ENCODE data around the gene UBASH3A. TPM values are rescaled to one million over a fixed set of nuclear protein-coding genes. Genes with fewer than 3 reads are reported as not detected.

UBASH3A gene
- total and polyA plus RNA-seq, 2 donors (not counting 1 experiment from before 2014, with no cell fraction given): 0.12 to 0.33 TPM

DNA sequence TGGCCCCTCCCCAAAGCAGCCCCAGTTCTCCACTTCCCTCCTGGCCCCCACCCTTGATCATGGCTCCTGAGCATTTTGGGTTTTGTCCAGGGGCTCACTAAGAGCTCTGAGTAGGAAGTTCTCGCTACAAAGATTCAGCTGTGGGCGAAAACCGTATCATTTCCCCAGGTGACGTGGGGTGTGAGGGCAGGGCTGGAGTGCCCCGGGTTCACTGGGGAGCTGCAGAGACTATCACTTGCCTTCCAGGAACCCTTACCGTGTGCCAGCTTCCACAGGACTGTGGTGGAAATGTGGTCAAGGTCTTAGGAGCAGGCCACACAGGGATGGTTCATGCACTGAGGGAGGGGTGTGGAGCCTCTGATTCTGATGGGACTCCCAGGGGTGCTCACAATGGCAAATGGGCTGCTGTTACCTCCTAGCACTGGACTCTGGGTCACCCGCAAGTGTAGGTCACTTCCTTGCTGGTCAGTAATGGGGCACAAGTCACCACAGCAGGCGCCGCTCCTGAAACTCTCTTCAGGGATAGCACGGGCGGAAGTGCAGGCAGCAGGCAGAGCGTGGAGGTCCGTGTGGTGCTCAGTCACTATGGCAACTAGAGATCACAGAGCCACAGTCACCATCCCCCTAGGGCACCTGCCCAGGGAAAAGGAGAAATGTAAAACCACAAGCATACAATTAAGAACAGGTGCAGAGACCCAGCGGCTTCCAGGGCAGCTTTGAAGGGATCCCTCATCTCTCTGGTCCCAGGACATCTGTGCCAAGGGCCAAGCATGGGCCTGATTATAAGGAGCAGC is 56.9 kb downstream of the UBASH3A start:
- ATAC-seq (ENCODE audit: low read depth): peak; percentile 69
- H3K36me3 ChIP-seq (replicated peaks in 1 of 2; ENCODE audit: control extremely low read depth in 1 of 2, control insufficient read depth in 1 of 2, extremely low read depth in 1 of 2, insufficient read depth in 2 of 2, low read length in 1 of 2): no peaks in the 10 kb centered on the region

More for the DNA sequence above, 56.9 kb downstream of the UBASH3A start:
- TF ChIP-seq, protein P1, sequence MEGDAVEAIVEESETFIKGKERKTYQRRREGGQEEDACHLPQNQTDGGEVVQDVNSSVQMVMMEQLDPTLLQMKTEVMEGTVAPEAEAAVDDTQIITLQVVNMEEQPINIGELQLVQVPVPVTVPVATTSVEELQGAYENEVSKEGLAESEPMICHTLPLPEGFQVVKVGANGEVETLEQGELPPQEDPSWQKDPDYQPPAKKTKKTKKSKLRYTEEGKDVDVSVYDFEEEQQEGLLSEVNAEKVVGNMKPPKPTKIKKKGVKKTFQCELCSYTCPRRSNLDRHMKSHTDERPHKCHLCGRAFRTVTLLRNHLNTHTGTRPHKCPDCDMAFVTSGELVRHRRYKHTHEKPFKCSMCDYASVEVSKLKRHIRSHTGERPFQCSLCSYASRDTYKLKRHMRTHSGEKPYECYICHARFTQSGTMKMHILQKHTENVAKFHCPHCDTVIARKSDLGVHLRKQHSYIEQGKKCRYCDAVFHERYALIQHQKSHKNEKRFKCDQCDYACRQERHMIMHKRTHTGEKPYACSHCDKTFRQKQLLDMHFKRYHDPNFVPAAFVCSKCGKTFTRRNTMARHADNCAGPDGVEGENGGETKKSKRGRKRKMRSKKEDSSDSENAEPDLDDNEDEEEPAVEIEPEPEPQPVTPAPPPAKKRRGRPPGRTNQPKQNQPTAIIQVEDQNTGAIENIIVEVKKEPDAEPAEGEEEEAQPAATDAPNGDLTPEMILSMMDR (IDR thresholded peaks at IDR 0.05): no peak
- TF ChIP-seq EZH2 (IDR thresholded peaks at IDR 0.05; ENCODE audit: borderline replicate concordance, insufficient read depth, low read depth, low read length, poor library complexity, severe bottlenecking): no peak
- Mint-ChIP-seq H3K27ac (peak overlapping the region; percentile 99), H3K27me3 (no peaks in the 10 kb centered on the region), H3K4me1 (peaks cover 59% of the 10 kb centered on the region), H3K4me3 (peak overlapping the region; percentile 88), H3K9me3 (ENCODE audit: insufficient read depth) (no peaks in the 10 kb centered on the region)
- peak overlapping the region; percentile 81 for H3K4me2 ChIP-seq (replicated peaks; ENCODE audit: low read depth, low read length, poor library complexity, severe bottlenecking)
- peak overlapping the region; percentile 83 to 93 for H3K27ac ChIP-seq (ENCODE audit: low read length in 2 of 2)
- H4K20me1 ChIP-seq (ENCODE audit: control insufficient read depth, insufficient read depth, low read length, poor library complexity, severe bottlenecking): no peaks in the 10 kb centered on the region
- H3K4me1 ChIP-seq (ENCODE audit: control insufficient read depth in 2 of 2, insufficient read depth in 2 of 2, low read length in 2 of 2): peaks cover 60% of the 10 kb centered on the region in 2 donors
- intact Hi-C loops (cut with micrococcal nuclease): loop anchor here (1.0 to 5.0 kb wide), 7 partner anchors 14 to 228 kb away; partner anchors contain the start of genes RSPH1 and TMPRSS3
- H3K9ac ChIP-seq (ENCODE audit: low read length): peak overlapping the region; percentile 54
- H3K27me3 ChIP-seq (replicated peaks in 1 of 4; ENCODE audit: control extremely low read depth in 1 of 4, control insufficient read depth in 3 of 4, insufficient read depth in 4 of 4, low read length in 3 of 4): no peaks in the 10 kb centered on the region
- WGBS (ENCODE audit: insufficient coverage): 2% methylated on average over 14 of the region's 14 CpGs
- no peak overlapping the region for H2AFZ ChIP-seq (ENCODE audit: insufficient read depth, low read depth, low read length, poor library complexity, severe bottlenecking)
- peak overlapping the region in 4 of 5 experiments; percentile 20 to 67 (median 40) for H3K4me3 ChIP-seq (ENCODE audit: control extremely low read depth in 1 of 5, extremely low read depth in 1 of 5, insufficient read depth in 1 of 5, low read depth in 2 of 5, low read length in 4 of 5)
- H3K9me3 ChIP-seq (ENCODE audit: control extremely low read depth in 1 of 3, control insufficient read depth in 2 of 3, insufficient read depth in 1 of 3, low read length in 2 of 3): peaks cover 0 to 5% (median 0%) of the 10 kb centered on the region in 3 donors
- ChIA-PET CTCF (interaction anchor here (0.7 to 1.4 kb wide), 3 partner anchors 61 to 124 kb away, joined by 3 to 6 read pairs (median 3); no protein-coding TSS in a partner anchor), POLR2A (interaction anchor here (0.6 to 0.7 kb wide), 4 partner anchors 71 to 1139 kb away, joined by 3 to 7 read pairs (median 4); no protein-coding TSS in a partner anchor)
- no peaks in the 10 kb centered on the region for H3K79me2 ChIP-seq (ENCODE audit: control insufficient read depth, insufficient read depth, low read length)
- DNase-seq: peak; percentile 94

All from B cell (primary cell).